Measurements from ENCODE around the gene BIN1.

Gene BIN1

GRCh38 chr2:127082974-127083373 is 24.0 kb downstream of the BIN1 start:
- DNase-seq: no peak
- Histone ChIP-seq H3K27ac (no peak overlapping the region), H3K9me3 (no peaks in the 10 kb centered on the region), H3K27me3 (no peaks in the 10 kb centered on the region), H3K4me3 (no peak overlapping the region), H3K4me1 (peaks cover 0 to 32% (median 15%) of the 10 kb centered on the region in 4 donors), H3K36me3 (no peaks in the 10 kb centered on the region)
- intact Hi-C loops (cut with DNase I; ENCODE audit: low total_unique reads): no loop called here
- no peak for TF ChIP-seq CTCF (IDR thresholded peaks at IDR 0.05)

- DNase-seq: no peak
- Histone ChIP-seq H3K4me3 (no peak overlapping the region), H3K27me3 (no peaks in the 10 kb centered on the region), H3K27ac (no peak overlapping the region), H3K36me3 (no peaks in the 10 kb centered on the region), H3K4me1 (peaks cover 0 to 22% (median 10%) of the 10 kb centered on the region in 4 donors), H3K9me3 (no peaks in the 10 kb centered on the region)
- no peak for TF ChIP-seq CTCF (IDR thresholded peaks at IDR 0.05)
- intact Hi-C loops (cut with DNase I; ENCODE audit: low total_unique reads): no loop called here
Measured at GRCh38 chr2:127081826-127082633, 24.9 kb downstream of the BIN1 start.

- H3K9me3 ChIP-seq: no peaks in the 10 kb centered on the region
- H3K4me3 ChIP-seq: no peak overlapping the region
- no peak overlapping the region for H3K27ac ChIP-seq
- DNase-seq: no peak
- intact Hi-C loops (cut with DNase I; ENCODE audit: low total_unique reads): no loop called here
- no peak for TF ChIP-seq CTCF (IDR thresholded peaks at IDR 0.05)
- no peaks in the 10 kb centered on the region for H3K36me3 ChIP-seq
- H3K4me1 ChIP-seq: peaks cover 0 to 19% (median 9%) of the 10 kb centered on the region in 4 donors
- H3K27me3 ChIP-seq: no peaks in the 10 kb centered on the region
Measured at GRCh38 chr2:127080938-127081755, 25.8 kb downstream of the BIN1 start.

- no peak for TF ChIP-seq CTCF (IDR thresholded peaks at IDR 0.05)
- no peaks in the 10 kb centered on the region for H3K27me3 ChIP-seq
- no peak overlapping the region for H3K4me3 ChIP-seq
- DNase-seq: no peak
- H3K27ac ChIP-seq: no peak overlapping the region
- H3K4me1 ChIP-seq: peaks cover 0 to 18% (median 7%) of the 10 kb centered on the region in 4 donors
- no peaks in the 10 kb centered on the region for H3K36me3 ChIP-seq
- intact Hi-C loops (cut with DNase I; ENCODE audit: low total_unique reads): no loop called here
- no peaks in the 10 kb centered on the region for H3K9me3 ChIP-seq
Measured at GRCh38 chr2:127080226-127080937, 26.6 kb downstream of the BIN1 start.

- Histone ChIP-seq H3K4me3 (no peak overlapping the region), H3K9me3 (no peaks in the 10 kb centered on the region), H3K27ac (no peak overlapping the region), H3K36me3 (no peaks in the 10 kb centered on the region), H3K4me1 (peaks cover 0 to 10% (median 3%) of the 10 kb centered on the region in 4 donors), H3K27me3 (no peaks in the 10 kb centered on the region)
- no peak for DNase-seq
- TF ChIP-seq CTCF (IDR thresholded peaks at IDR 0.05): no peak
- intact Hi-C loops (cut with DNase I; ENCODE audit: low total_unique reads): loop anchor here (10.0 kb wide), 1 partner anchor 425 kb away; the partner anchor contains the start of gene GYPC
Measured at GRCh38 chr2:127079358-127079920, 27.5 kb downstream of the BIN1 start.
